ENCODE results near the gene CACNA1D.

- TF ChIP-seq EP300 (IDR thresholded peaks at IDR 0.05) (no peak), POLR2AphosphoS5 (IDR thresholded peaks at IDR 0.05) (no peak), CTCF (IDR thresholded peaks at IDR 0.05) (no peak), POLR2A (IDR thresholded peaks at IDR 0.05) (no peak)
These were observed 58.8 kb downstream of the CACNA1D start for GRCh38 chr3:53553200-53553599.
